ENCODE results near the gene TPD52L2. TPM values are rescaled to one million over a fixed set of nuclear protein-coding genes. Genes with fewer than 3 reads are reported as not detected.

The TPD52L2 gene
- total and polyA plus RNA-seq, 2 donors (not counting 1 experiment from before 2014, with no cell fraction given) = 39.9 to 41.3 TPM

DNA sequence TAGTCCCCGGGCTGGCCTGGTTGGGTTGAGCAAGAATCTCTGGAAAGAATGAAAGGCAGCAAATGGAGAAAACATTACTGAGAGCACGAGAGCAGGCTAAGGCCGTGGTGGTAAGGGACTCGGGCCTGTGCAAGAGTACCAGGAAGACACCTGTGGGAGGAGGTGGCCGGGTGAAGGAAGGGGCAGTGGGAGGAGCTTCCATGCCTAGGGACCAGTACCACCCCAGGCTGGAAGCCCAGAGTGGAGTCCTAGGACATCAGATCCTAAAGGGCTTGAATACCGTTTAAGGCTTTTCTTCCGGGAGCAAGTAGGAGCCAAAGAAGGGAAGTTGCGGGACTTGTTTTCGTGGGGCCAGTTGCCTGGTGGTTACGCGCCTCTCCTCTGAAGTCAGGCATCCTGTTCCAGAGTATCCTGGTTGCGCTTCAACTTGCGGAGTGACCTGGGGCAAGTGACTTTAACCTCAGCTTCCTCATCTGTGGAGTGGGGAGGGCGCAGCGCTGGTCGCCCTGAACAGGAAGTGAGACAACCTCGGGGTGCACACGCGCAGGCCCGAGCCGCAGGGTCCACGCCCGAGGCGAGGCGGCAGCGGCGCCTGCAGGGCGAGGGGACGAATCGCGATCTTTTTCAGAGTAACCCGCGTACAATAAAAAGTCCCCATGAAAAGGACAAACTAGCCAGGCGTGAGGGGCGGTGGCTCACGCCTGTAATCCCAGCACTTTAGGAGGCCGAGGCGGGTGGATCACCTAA is 1.1 kb upstream of the TPD52L2 start:
- Histone ChIP-seq H3K9ac (ENCODE audit: low read length) (peak overlapping the region; percentile 85), H3K9me3 (ENCODE audit: control extremely low read depth in 1 of 3, control insufficient read depth in 2 of 3, insufficient read depth in 1 of 3, low read length in 2 of 3) (no peaks in the 10 kb centered on the region), H3K27me3 (replicated peaks in 1 of 4; ENCODE audit: control extremely low read depth in 1 of 4, control insufficient read depth in 3 of 4, insufficient read depth in 4 of 4, low read length in 3 of 4) (no peaks in the 10 kb centered on the region), H3K27ac (ENCODE audit: low read length in 2 of 2) (peak overlapping the region; percentile 89 to 90), H4K20me1 (ENCODE audit: control insufficient read depth, insufficient read depth, low read length, poor library complexity, severe bottlenecking) (peaks cover 10% of the 10 kb centered on the region), H2AFZ (ENCODE audit: insufficient read depth, low read depth, low read length, poor library complexity, severe bottlenecking) (peak overlapping the region; percentile 85), H3K4me3 (ENCODE audit: control extremely low read depth in 1 of 5, extremely low read depth in 1 of 5, insufficient read depth in 1 of 5, low read depth in 2 of 5, low read length in 4 of 5) (peak overlapping the region; percentile 39 to 97 (median 86)), H3K36me3 (replicated peaks in 1 of 2; ENCODE audit: control extremely low read depth in 1 of 2, control insufficient read depth in 1 of 2, extremely low read depth in 1 of 2, insufficient read depth in 2 of 2, low read length in 1 of 2) (peaks cover 0 to 10% of the 10 kb centered on the region in 2 experiments), H3K4me1 (ENCODE audit: control insufficient read depth in 2 of 2, insufficient read depth in 2 of 2, low read length in 2 of 2) (peaks cover 18 to 24% of the 10 kb centered on the region in 2 donors), H3K79me2 (ENCODE audit: control insufficient read depth, insufficient read depth, low read length) (peaks cover 39% of the 10 kb centered on the region), H3K4me2 (replicated peaks; ENCODE audit: low read depth, low read length, poor library complexity, severe bottlenecking) (peak overlapping the region; percentile 94)
- peak; percentile 77 for ATAC-seq (ENCODE audit: low read depth)
- H3K9me3 Mint-ChIP-seq (ENCODE audit: insufficient read depth) = no peaks in the 10 kb centered on the region
- H3K27ac Mint-ChIP-seq = peak overlapping the region; percentile 97
- TF ChIP-seq EZH2 (IDR thresholded peaks at IDR 0.05; ENCODE audit: borderline replicate concordance, insufficient read depth, low read depth, low read length, poor library complexity, severe bottlenecking) = no peak
- TF ChIP-seq, protein P1, sequence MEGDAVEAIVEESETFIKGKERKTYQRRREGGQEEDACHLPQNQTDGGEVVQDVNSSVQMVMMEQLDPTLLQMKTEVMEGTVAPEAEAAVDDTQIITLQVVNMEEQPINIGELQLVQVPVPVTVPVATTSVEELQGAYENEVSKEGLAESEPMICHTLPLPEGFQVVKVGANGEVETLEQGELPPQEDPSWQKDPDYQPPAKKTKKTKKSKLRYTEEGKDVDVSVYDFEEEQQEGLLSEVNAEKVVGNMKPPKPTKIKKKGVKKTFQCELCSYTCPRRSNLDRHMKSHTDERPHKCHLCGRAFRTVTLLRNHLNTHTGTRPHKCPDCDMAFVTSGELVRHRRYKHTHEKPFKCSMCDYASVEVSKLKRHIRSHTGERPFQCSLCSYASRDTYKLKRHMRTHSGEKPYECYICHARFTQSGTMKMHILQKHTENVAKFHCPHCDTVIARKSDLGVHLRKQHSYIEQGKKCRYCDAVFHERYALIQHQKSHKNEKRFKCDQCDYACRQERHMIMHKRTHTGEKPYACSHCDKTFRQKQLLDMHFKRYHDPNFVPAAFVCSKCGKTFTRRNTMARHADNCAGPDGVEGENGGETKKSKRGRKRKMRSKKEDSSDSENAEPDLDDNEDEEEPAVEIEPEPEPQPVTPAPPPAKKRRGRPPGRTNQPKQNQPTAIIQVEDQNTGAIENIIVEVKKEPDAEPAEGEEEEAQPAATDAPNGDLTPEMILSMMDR (IDR thresholded peaks at IDR 0.05) = peak; percentile 77
- ChIA-PET CTCF (interaction anchor here (0.7 to 4.4 kb wide), 17 partner anchors 76 to 370 kb away, joined by 3 to 29 read pairs (median 7); partner anchors contain the start of genes ARFRP1, LIME1, PRPF6 and PTK6), POLR2A (interaction anchor here (1.0 to 2.5 kb wide), 6 partner anchors 88 to 326 kb away, joined by 3 to 16 read pairs (median 6); partner anchors contain the start of genes GMEB2, PRPF6, PTK6 and SAMD10)
- intact Hi-C loops (cut with micrococcal nuclease) = loop anchor here (1.0 to 2.0 kb wide), 7 partner anchors 78 to 368 kb away; partner anchors contain the start of genes SLC2A4RG and UCKL1
- no peaks in the 10 kb centered on the region for H3K27me3 Mint-ChIP-seq
- peaks cover 30% of the 10 kb centered on the region for H3K4me1 Mint-ChIP-seq
- H3K4me3 Mint-ChIP-seq = peak overlapping the region; percentile 94
- 3% methylated on average over 38 of the region's 38 CpGs for WGBS (ENCODE audit: insufficient coverage)
- DNase-seq = peak; percentile 95
